GM12878 (cell line): ENCODE results near the gene CTCFL.

ENCODE experiments used
- CBX5 ChIP-seq: sonication (generic); IDR thresholded peaks from 2 replicates; pipeline ENCODE4 v1.6.1; 2016; ENCODE audit warnings: low read depth, moderate library complexity, mild to moderate bottlenecking, inconsistent platforms
- CREM ChIP-seq: IDR thresholded peaks from 2 replicates; pipeline ENCODE4 v1.6.1; 2014; ENCODE audit warnings: antibody characterized with exemption, low read depth
- HDAC2 ChIP-seq: fragments of 200-600 bp; sonication (generic); IDR thresholded peaks from 2 replicates; pipeline ENCODE4 v1.6.1; 2017
- SIN3A ChIP-seq: IDR thresholded peaks from 2 replicates; pipeline ENCODE4 v1.6.1; 2012; ENCODE audit warnings: low read depth, low read length, improper control_type of control experiment
- SP1 ChIP-seq: IDR thresholded peaks from one replicate; pipeline ENCODE4 v1.6.1; 2011; ENCODE audit warnings: low read depth, low read length
- ZNF24 ChIP-seq: fragments of 450-650 bp; IDR thresholded peaks from 2 replicates; pipeline ENCODE4 v1.6.1; 2017; ENCODE audit warnings: antibody characterized with exemption, mild to moderate bottlenecking
- TF ChIP-seq, protein P1 (sequence below), 3 experiments: IDR thresholded peaks in 2 of 3; conservative IDR thresholded peaks in 1 of 3; 2 replicates each; pipeline ENCODE4 v1.5.1; 2011; ENCODE audit warnings: low read depth in 3 of 3, low read length in 3 of 3, mild to moderate bottlenecking in 3 of 3, control low read depth in 2 of 3, moderate library complexity in 2 of 3, inconsistent platforms in 1 of 3, mixed read lengths in 1 of 3; ENCODE audit not compliant: control insufficient read depth in 2 of 3, insufficient read depth in 1 of 3; ENCODE audit errors: extremely low read depth in 1 of 3
- TF ChIP-seq, protein P2 (sequence below): IDR thresholded peaks from 2 replicates; pipeline ENCODE4 v1.6.1; 2012; ENCODE audit warnings: low read depth, low read length, improper control_type of control experiment

DNA sequence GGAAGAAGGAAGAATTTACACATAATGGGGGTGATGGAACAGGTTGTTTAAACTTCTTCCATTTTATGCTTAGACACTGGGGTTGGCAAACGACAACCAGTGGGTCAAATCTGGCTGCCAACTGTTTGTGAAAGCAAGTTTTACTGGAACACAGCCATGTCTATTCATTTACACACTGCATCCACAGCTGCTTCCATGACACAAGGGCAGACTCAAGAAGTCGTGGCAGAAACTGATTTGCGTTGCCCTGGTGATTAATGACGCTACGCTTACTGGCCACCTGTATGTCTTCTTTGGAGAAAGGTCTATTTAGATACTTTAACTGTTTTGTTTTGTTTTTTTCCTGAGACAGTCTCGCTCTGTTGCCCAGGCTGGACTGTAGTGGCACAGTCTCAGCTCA lies 19.0 kb downstream of the CTCFL start:
- TF ChIP-seq CREM (no peak), ZNF24 (no peak), HDAC2 (no peak), SIN3A (no peak), SP1 (no peak), CBX5 (no peak)
- TF ChIP-seq, protein P1, sequence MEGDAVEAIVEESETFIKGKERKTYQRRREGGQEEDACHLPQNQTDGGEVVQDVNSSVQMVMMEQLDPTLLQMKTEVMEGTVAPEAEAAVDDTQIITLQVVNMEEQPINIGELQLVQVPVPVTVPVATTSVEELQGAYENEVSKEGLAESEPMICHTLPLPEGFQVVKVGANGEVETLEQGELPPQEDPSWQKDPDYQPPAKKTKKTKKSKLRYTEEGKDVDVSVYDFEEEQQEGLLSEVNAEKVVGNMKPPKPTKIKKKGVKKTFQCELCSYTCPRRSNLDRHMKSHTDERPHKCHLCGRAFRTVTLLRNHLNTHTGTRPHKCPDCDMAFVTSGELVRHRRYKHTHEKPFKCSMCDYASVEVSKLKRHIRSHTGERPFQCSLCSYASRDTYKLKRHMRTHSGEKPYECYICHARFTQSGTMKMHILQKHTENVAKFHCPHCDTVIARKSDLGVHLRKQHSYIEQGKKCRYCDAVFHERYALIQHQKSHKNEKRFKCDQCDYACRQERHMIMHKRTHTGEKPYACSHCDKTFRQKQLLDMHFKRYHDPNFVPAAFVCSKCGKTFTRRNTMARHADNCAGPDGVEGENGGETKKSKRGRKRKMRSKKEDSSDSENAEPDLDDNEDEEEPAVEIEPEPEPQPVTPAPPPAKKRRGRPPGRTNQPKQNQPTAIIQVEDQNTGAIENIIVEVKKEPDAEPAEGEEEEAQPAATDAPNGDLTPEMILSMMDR (IDR thresholded peaks at IDR 0.05 in 2 of 3, conservative IDR thresholded peaks at IDR 0.05 in 1 of 3; ENCODE audit: control insufficient read depth in 2 of 3, extremely low read depth in 1 of 3, insufficient read depth in 1 of 3, low read depth in 3 of 3, low read length in 3 of 3) = no peak
- TF ChIP-seq, protein P2, sequence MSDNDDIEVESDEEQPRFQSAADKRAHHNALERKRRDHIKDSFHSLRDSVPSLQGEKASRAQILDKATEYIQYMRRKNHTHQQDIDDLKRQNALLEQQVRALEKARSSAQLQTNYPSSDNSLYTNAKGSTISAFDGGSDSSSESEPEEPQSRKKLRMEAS = no peak
